Measurements from ENCODE around the gene SLC10A4. TPM values are rescaled to one million over a fixed set of nuclear protein-coding genes. Genes with fewer than 3 reads are reported as not detected.
"Not testable (repeated sequence)": the region's sequence is repeated elsewhere in the genome, so short reads cannot be mapped to it uniquely, and the experiment has no call there.

The SLC10A4 gene
- total RNA-seq (2014; rRNA removed; shearing (Covaris generic)), result not detected in 2 replicates

GRCh38 chr4:48483006-48483776, at the start of gene SLC10A4:
Gene SLC10A4, plus strand, starts transcription at chr4:48483343. Its CDS starts 219 bp downstream, at chr4:48483562.
- DNase-seq (ENCODE audit: low spot score), result no peak
- in situ Hi-C loops (cut with HindIII; ENCODE audit: low sequenced_read_pairs), result no loop called here

- in situ Hi-C loops (cut with HindIII; ENCODE audit: low sequenced_read_pairs), result no loop called here
- DNase-seq (ENCODE audit: low spot score), result no peak
These were observed 46.8 kb upstream of the SLC10A4 start for GRCh38 chr4:48436318-48436717.

- in situ Hi-C loops (cut with HindIII; ENCODE audit: low sequenced_read_pairs), result no loop called here
- peak; percentile 8 for DNase-seq (ENCODE audit: low spot score)
These were observed 43.2 kb upstream of the SLC10A4 start for GRCh38 chr4:48439988-48440387.

GRCh38 chr4:48440914-48441313, 42.2 kb upstream of the SLC10A4 start:
- in situ Hi-C loops (cut with HindIII; ENCODE audit: low sequenced_read_pairs); DNase-seq (ENCODE audit: low spot score): not testable (repeated sequence)

GRCh38 chr4:48445704-48446103, 37.4 kb upstream of the SLC10A4 start:
- DNase-seq (ENCODE audit: low spot score), result no peak
- in situ Hi-C loops (cut with HindIII; ENCODE audit: low sequenced_read_pairs), result no loop called here

- DNase-seq (ENCODE audit: low spot score), result no peak
- in situ Hi-C loops (cut with HindIII; ENCODE audit: low sequenced_read_pairs), result no loop called here
These were observed 36.5 kb upstream of the SLC10A4 start for GRCh38 chr4:48446642-48447041.

- no peak for DNase-seq (ENCODE audit: low spot score)
These were observed 34.0 kb upstream of the SLC10A4 start for GRCh38 chr4:48449151-48449550.

GRCh38 chr4:48450740-48451139, 32.4 kb upstream of the SLC10A4 start:
- in situ Hi-C loops (cut with HindIII; ENCODE audit: low sequenced_read_pairs), result no loop called here
- DNase-seq (ENCODE audit: low spot score), result no peak

More at GRCh38 chr4:48449151-48449550, 34.0 kb upstream of the SLC10A4 start:
- in situ Hi-C loops (cut with HindIII; ENCODE audit: low sequenced_read_pairs), result no loop called here

- in situ Hi-C loops (cut with HindIII; ENCODE audit: low sequenced_read_pairs); DNase-seq (ENCODE audit: low spot score): not testable (repeated sequence)
These were observed 31.5 kb upstream of the SLC10A4 start for GRCh38 chr4:48451656-48452055.

- in situ Hi-C loops (cut with HindIII; ENCODE audit: low sequenced_read_pairs), result no loop called here
- no peak for DNase-seq (ENCODE audit: low spot score)
These were observed 28.6 kb upstream of the SLC10A4 start for GRCh38 chr4:48454591-48454990.

- in situ Hi-C loops (cut with HindIII; ENCODE audit: low sequenced_read_pairs), result no loop called here
- no peak for DNase-seq (ENCODE audit: low spot score)
These were observed 22.1 kb upstream of the SLC10A4 start for GRCh38 chr4:48461000-48461399.

GRCh38 chr4:48462363-48462762, 20.8 kb upstream of the SLC10A4 start:
- in situ Hi-C loops (cut with HindIII; ENCODE audit: low sequenced_read_pairs), result no loop called here
- no peak for DNase-seq (ENCODE audit: low spot score)

- in situ Hi-C loops (cut with HindIII; ENCODE audit: low sequenced_read_pairs), result no loop called here
- no peak for DNase-seq (ENCODE audit: low spot score)
These were observed 15.7 kb upstream of the SLC10A4 start for GRCh38 chr4:48467442-48467841.

- no peak for DNase-seq (ENCODE audit: low spot score)
- in situ Hi-C loops (cut with HindIII; ENCODE audit: low sequenced_read_pairs), result no loop called here
These were observed 15.3 kb upstream of the SLC10A4 start for GRCh38 chr4:48467891-48468290.

- in situ Hi-C loops (cut with HindIII; ENCODE audit: low sequenced_read_pairs), result no loop called here
These were observed 13.0 kb upstream of the SLC10A4 start for GRCh38 chr4:48470137-48470536.

GRCh38 chr4:48470570-48470969, 12.6 kb upstream of the SLC10A4 start:
- DNase-seq (ENCODE audit: low spot score), result no peak
- in situ Hi-C loops (cut with HindIII; ENCODE audit: low sequenced_read_pairs), result no loop called here

More at GRCh38 chr4:48470137-48470536, 13.0 kb upstream of the SLC10A4 start:
- DNase-seq (ENCODE audit: low spot score), result no peak

GRCh38 chr4:48472794-48473193, 10.3 kb upstream of the SLC10A4 start:
- no peak for DNase-seq (ENCODE audit: low spot score)
- in situ Hi-C loops (cut with HindIII; ENCODE audit: low sequenced_read_pairs), result no loop called here

GRCh38 chr4:48475770-48476169, 7.4 kb upstream of the SLC10A4 start:
- DNase-seq (ENCODE audit: low spot score), result no peak
- in situ Hi-C loops (cut with HindIII; ENCODE audit: low sequenced_read_pairs), result no loop called here

GRCh38 chr4:48478273-48478672, 4.9 kb upstream of the SLC10A4 start:
- in situ Hi-C loops (cut with HindIII; ENCODE audit: low sequenced_read_pairs), result no loop called here
- no peak for DNase-seq (ENCODE audit: low spot score)

GRCh38 chr4:48481581-48481980, 1.6 kb upstream of the SLC10A4 start:
- in situ Hi-C loops (cut with HindIII; ENCODE audit: low sequenced_read_pairs), result no loop called here
- DNase-seq (ENCODE audit: low spot score), result no peak
